Osteocyte (in vitro differentiated cells): ENCODE measurements around the gene HYAL4. TPM values are rescaled to one million over a fixed set of nuclear protein-coding genes. Genes with fewer than 3 reads are reported as not detected.

ENCODE experiments used
- DNase-seq: peaks from one replicate; pipeline ENCODE4 v3.0.0; 2021; ENCODE audit warnings: mixed read lengths; ENCODE audit not compliant: unreplicated experiment; ENCODE audit errors: extremely low spot score
- H3K27ac Mint-ChIP-seq: one replicate; pipeline ENCODE4 v1.8.0; 2021; ENCODE audit warnings: mild to moderate bottlenecking, mixed read lengths; ENCODE audit not compliant: unreplicated experiment
- H3K27me3 Mint-ChIP-seq: one replicate; pipeline ENCODE4 v1.8.0; 2021; ENCODE audit warnings: mixed read lengths; ENCODE audit not compliant: unreplicated experiment
- H3K36me3 Mint-ChIP-seq: one replicate; pipeline ENCODE4 v1.8.0; 2021; ENCODE audit warnings: mixed read lengths; ENCODE audit not compliant: unreplicated experiment
- H3K4me1 Mint-ChIP-seq: one replicate; pipeline ENCODE4 v1.8.0; 2021; ENCODE audit warnings: mixed read lengths; ENCODE audit not compliant: unreplicated experiment
- H3K4me3 Mint-ChIP-seq: one replicate; pipeline ENCODE4 v1.8.0; 2021; ENCODE audit warnings: mild to moderate bottlenecking, moderate library complexity, mixed read lengths; ENCODE audit not compliant: unreplicated experiment
- H3K9me3 Mint-ChIP-seq: one replicate; pipeline ENCODE4 v1.8.0; 2021; ENCODE audit warnings: mixed read lengths; ENCODE audit not compliant: unreplicated experiment
- CTCF ChIP-seq: fragments of 200-600 bp; sonication (generic); IDR thresholded peaks from 2 replicates; pipeline ENCODE4 v1.5.0; 2021; ENCODE audit warnings: antibody characterized with exemption, mild to moderate bottlenecking, moderate library complexity
- total RNA-seq: library from RNA; stranded (reverse); gene quantifications from 2 replicates; pipeline ENCODE4 v1.2.1, GENCODE V29; 2021

Gene HYAL4
- total RNA-seq, 1 donor from 2014 or later: not detected

- DNase-seq: no peak
- no peak overlapping the region for H3K4me3 Mint-ChIP-seq
- H3K36me3 Mint-ChIP-seq: no peaks in the 10 kb centered on the region
- no peaks in the 10 kb centered on the region for H3K9me3 Mint-ChIP-seq
- no peak for TF ChIP-seq CTCF
- H3K27me3 Mint-ChIP-seq: peaks cover 12% of the 10 kb centered on the region
- H3K27ac Mint-ChIP-seq: no peak overlapping the region
- peaks cover 9% of the 10 kb centered on the region for H3K4me1 Mint-ChIP-seq
Observed at GRCh38 chr7:123802249-123802648, 42.7 kb upstream of the HYAL4 start.

GRCh38 chr7:123805287-123805686 lies 39.7 kb upstream of the HYAL4 start:
- H3K27me3 Mint-ChIP-seq: peaks cover 13% of the 10 kb centered on the region
- H3K4me3 Mint-ChIP-seq: no peak overlapping the region
- H3K27ac Mint-ChIP-seq: no peak overlapping the region
- H3K4me1 Mint-ChIP-seq: no peaks in the 10 kb centered on the region
- H3K36me3 Mint-ChIP-seq: no peaks in the 10 kb centered on the region
- DNase-seq: no peak
- TF ChIP-seq CTCF: no peak
- H3K9me3 Mint-ChIP-seq: peaks cover 4% of the 10 kb centered on the region

- Mint-ChIP-seq H3K9me3 (peaks cover 4% of the 10 kb centered on the region), H3K36me3 (no peaks in the 10 kb centered on the region), H3K4me3 (no peak overlapping the region), H3K27ac (no peak overlapping the region), H3K4me1 (no peaks in the 10 kb centered on the region), H3K27me3 (peaks cover 10% of the 10 kb centered on the region)
- no peak for DNase-seq
- TF ChIP-seq CTCF: no peak
Observed at GRCh38 chr7:123809471-123809870, 35.5 kb upstream of the HYAL4 start.

- no peaks in the 10 kb centered on the region for H3K36me3 Mint-ChIP-seq
- H3K27ac Mint-ChIP-seq: no peak overlapping the region
- no peak overlapping the region for H3K4me3 Mint-ChIP-seq
- TF ChIP-seq CTCF: no peak
- H3K9me3 Mint-ChIP-seq: peaks cover 4% of the 10 kb centered on the region
- no peak for DNase-seq
- peaks cover 10% of the 10 kb centered on the region for H3K27me3 Mint-ChIP-seq
- H3K4me1 Mint-ChIP-seq: no peaks in the 10 kb centered on the region
Observed at GRCh38 chr7:123811056-123811455, 33.9 kb upstream of the HYAL4 start.

GRCh38 chr7:123816916-123817315 lies 28.1 kb upstream of the HYAL4 start:
- Mint-ChIP-seq H3K27ac (no peak overlapping the region), H3K4me3 (no peak overlapping the region), H3K27me3 (peaks cover 14% of the 10 kb centered on the region), H3K4me1 (no peaks in the 10 kb centered on the region), H3K36me3 (no peaks in the 10 kb centered on the region), H3K9me3 (no peaks in the 10 kb centered on the region)
- no peak for TF ChIP-seq CTCF
- no peak for DNase-seq
